ENCODE data around the gene NR2F2. TPM values are rescaled to one million over a fixed set of nuclear protein-coding genes. Genes with fewer than 3 reads are reported as not detected.

The NR2F2 gene
- total and polyA plus RNA-seq, 2 experiments from 2014 or later = 0.16 TPM; not detected in 1

DNA sequence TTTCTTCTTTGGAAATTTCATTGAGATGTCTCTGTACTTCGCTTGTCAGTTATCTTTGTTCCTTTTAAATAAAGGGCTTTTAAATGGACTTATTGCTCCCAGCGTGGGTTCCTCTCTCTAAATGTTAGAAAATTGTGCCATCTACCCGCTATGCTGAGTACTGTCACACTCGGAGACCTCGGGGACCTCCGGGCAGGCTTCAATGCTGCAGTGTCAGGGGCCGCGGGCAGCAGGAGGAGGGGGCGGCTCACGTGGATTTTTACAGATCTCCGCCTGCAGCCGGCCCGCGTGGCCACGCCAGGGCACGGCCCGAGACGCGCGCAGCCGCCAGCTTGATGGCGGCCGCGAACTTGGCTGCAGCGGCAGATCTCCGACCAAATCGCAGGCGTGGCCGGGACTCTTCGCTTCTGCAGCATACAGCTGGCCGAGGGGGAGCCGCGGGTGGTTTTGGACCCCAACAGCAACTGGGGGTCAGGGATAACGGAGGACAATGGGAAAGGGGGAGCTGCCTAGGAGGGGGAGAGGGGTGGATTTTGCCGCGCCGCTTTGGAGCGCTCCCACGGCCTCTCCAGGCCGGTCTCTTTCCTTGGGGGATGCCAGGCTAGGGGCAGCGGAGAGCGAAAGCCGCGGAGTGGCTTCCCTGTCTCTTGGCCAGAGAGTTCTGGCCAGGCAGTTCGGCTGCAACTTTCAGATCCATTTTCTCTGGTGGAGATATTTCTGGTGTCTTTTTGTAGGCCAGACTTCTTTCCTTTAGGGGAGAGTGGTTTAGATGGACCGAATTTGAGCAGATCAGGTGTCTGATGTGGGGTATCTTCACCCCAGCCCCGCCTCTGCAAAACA, 15.3 kb downstream of the NR2F2 start:
- H3K4me3 ChIP-seq = peak overlapping the region; percentile 53
- peaks cover 97% of the 10 kb centered on the region for H3K27me3 ChIP-seq (ENCODE audit: insufficient read depth)
- H3K9me2 ChIP-seq (ENCODE audit: insufficient read depth) = no peaks in the 10 kb centered on the region
- peak; percentile 21 for ATAC-seq
- no peak for TF ChIP-seq ZNF114 (CRISPR knock-in tag; IDR thresholded peaks at IDR 0.05)
- TF ChIP-seq EZH2phosphoT487 (IDR thresholded peaks at IDR 0.05; ENCODE audit: unreplicated experiment) = no peak
- TF ChIP-seq, protein P1, sequence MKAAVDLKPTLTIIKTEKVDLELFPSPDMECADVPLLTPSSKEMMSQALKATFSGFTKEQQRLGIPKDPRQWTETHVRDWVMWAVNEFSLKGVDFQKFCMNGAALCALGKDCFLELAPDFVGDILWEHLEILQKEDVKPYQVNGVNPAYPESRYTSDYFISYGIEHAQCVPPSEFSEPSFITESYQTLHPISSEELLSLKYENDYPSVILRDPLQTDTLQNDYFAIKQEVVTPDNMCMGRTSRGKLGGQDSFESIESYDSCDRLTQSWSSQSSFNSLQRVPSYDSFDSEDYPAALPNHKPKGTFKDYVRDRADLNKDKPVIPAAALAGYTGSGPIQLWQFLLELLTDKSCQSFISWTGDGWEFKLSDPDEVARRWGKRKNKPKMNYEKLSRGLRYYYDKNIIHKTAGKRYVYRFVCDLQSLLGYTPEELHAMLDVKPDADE (IDR thresholded peaks at IDR 0.05) = no peak
- no peak for TF ChIP-seq NANOG (IDR thresholded peaks at IDR 0.05; ENCODE audit: borderline replicate concordance)
- TF ChIP-seq, protein P2, sequence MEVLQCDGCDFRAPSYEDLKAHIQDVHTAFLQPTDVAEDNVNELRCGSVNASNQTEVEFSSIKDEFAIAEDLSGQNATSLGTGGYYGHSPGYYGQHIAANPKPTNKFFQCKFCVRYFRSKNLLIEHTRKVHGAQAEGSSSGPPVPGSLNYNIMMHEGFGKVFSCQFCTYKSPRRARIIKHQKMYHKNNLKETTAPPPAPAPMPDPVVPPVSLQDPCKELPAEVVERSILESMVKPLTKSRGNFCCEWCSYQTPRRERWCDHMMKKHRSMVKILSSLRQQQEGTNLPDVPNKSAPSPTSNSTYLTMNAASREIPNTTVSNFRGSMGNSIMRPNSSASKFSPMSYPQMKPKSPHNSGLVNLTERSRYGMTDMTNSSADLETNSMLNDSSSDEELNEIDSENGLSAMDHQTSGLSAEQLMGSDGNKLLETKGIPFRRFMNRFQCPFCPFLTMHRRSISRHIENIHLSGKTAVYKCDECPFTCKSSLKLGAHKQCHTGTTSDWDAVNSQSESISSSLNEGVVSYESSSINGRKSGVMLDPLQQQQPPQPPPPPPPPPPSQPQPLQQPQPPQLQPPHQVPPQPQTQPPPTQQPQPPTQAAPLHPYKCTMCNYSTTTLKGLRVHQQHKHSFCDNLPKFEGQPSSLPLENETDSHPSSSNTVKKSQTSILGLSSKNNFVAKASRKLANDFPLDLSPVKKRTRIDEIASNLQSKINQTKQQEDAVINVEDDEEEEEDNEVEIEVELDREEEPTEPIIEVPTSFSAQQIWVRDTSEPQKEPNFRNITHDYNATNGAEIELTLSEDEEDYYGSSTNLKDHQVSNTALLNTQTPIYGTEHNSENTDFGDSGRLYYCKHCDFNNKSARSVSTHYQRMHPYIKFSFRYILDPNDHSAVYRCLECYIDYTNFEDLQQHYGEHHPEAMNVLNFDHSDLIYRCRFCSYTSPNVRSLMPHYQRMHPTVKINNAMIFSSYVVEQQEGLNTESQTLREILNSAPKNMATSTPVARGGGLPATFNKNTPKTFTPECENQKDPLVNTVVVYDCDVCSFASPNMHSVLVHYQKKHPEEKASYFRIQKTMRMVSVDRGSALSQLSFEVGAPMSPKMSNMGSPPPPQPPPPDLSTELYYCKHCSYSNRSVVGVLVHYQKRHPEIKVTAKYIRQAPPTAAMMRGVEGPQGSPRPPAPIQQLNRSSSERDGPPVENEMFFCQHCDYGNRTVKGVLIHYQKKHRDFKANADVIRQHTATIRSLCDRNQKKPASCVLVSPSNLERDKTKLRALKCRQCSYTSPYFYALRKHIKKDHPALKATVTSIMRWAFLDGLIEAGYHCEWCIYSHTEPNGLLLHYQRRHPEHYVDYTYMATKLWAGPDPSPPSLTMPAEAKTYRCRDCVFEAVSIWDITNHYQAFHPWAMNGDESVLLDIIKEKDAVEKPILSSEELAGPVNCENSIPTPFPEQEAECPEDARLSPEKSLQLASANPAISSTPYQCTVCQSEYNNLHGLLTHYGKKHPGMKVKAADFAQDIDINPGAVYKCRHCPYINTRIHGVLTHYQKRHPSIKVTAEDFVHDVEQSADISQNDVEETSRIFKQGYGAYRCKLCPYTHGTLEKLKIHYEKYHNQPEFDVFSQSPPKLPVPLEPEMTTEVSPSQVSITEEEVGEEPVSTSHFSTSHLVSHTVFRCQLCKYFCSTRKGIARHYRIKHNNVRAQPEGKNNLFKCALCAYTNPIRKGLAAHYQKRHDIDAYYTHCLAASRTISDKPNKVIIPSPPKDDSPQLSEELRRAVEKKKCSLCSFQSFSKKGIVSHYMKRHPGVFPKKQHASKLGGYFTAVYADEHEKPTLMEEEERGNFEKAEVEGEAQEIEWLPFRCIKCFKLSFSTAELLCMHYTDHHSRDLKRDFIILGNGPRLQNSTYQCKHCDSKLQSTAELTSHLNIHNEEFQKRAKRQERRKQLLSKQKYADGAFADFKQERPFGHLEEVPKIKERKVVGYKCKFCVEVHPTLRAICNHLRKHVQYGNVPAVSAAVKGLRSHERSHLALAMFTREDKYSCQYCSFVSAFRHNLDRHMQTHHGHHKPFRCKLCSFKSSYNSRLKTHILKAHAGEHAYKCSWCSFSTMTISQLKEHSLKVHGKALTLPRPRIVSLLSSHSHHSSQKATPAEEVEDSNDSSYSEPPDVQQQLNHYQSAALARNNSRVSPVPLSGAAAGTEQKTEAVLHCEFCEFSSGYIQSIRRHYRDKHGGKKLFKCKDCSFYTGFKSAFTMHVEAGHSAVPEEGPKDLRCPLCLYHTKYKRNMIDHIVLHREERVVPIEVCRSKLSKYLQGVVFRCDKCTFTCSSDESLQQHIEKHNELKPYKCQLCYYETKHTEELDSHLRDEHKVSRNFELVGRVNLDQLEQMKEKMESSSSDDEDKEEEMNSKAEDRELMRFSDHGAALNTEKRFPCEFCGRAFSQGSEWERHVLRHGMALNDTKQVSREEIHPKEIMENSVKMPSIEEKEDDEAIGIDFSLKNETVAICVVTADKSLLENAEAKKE (CRISPR knock-in tag; IDR thresholded peaks at IDR 0.05) = no peak
- TF ChIP-seq, protein P3, sequence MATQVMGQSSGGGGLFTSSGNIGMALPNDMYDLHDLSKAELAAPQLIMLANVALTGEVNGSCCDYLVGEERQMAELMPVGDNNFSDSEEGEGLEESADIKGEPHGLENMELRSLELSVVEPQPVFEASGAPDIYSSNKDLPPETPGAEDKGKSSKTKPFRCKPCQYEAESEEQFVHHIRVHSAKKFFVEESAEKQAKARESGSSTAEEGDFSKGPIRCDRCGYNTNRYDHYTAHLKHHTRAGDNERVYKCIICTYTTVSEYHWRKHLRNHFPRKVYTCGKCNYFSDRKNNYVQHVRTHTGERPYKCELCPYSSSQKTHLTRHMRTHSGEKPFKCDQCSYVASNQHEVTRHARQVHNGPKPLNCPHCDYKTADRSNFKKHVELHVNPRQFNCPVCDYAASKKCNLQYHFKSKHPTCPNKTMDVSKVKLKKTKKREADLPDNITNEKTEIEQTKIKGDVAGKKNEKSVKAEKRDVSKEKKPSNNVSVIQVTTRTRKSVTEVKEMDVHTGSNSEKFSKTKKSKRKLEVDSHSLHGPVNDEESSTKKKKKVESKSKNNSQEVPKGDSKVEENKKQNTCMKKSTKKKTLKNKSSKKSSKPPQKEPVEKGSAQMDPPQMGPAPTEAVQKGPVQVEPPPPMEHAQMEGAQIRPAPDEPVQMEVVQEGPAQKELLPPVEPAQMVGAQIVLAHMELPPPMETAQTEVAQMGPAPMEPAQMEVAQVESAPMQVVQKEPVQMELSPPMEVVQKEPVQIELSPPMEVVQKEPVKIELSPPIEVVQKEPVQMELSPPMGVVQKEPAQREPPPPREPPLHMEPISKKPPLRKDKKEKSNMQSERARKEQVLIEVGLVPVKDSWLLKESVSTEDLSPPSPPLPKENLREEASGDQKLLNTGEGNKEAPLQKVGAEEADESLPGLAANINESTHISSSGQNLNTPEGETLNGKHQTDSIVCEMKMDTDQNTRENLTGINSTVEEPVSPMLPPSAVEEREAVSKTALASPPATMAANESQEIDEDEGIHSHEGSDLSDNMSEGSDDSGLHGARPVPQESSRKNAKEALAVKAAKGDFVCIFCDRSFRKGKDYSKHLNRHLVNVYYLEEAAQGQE (IDR thresholded peaks at IDR 0.05; ENCODE audit: unreplicated experiment) = no peak
- no peak for TF ChIP-seq STAT1 (IDR thresholded peaks at IDR 0.05; ENCODE audit: unreplicated experiment)
- no peak for TF ChIP-seq CREB1 (CRISPR knock-in tag; IDR thresholded peaks at IDR 0.05; ENCODE audit: low read depth)
- TF ChIP-seq, protein P4, sequence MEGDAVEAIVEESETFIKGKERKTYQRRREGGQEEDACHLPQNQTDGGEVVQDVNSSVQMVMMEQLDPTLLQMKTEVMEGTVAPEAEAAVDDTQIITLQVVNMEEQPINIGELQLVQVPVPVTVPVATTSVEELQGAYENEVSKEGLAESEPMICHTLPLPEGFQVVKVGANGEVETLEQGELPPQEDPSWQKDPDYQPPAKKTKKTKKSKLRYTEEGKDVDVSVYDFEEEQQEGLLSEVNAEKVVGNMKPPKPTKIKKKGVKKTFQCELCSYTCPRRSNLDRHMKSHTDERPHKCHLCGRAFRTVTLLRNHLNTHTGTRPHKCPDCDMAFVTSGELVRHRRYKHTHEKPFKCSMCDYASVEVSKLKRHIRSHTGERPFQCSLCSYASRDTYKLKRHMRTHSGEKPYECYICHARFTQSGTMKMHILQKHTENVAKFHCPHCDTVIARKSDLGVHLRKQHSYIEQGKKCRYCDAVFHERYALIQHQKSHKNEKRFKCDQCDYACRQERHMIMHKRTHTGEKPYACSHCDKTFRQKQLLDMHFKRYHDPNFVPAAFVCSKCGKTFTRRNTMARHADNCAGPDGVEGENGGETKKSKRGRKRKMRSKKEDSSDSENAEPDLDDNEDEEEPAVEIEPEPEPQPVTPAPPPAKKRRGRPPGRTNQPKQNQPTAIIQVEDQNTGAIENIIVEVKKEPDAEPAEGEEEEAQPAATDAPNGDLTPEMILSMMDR (conservative IDR thresholded peaks at IDR 0.05; ENCODE audit: low read depth in 2 of 2) = peak; percentile 64 to 75
- TF ChIP-seq EZH2 (IDR thresholded peaks at IDR 0.05; ENCODE audit: low read depth, unreplicated experiment) = peak; percentile 91
- no peak for TF ChIP-seq POLR2AphosphoS5 (IDR thresholded peaks at IDR 0.05; ENCODE audit: low read depth)
- TF ChIP-seq JUNB (IDR thresholded peaks at IDR 0.05; ENCODE audit: unreplicated experiment) = no peak
- TF ChIP-seq ZNF331 (CRISPR knock-in tag; IDR thresholded peaks at IDR 0.05; ENCODE audit: low read depth) = no peak
- H3K4me1 ChIP-seq (ENCODE audit: insufficient read depth) = peaks cover 84% of the 10 kb centered on the region
- H3K36me3 ChIP-seq (ENCODE audit: insufficient read depth) = no peaks in the 10 kb centered on the region
- no peak overlapping the region for H3K27ac Mint-ChIP-seq
- H3F3A ChIP-seq (replicated peaks; ENCODE audit: low read depth) = peaks cover 32% of the 10 kb centered on the region; the same call in 1 of the 2 replicates
- peaks cover 6% of the 10 kb centered on the region for H3K9me3 Mint-ChIP-seq
- peak; percentile 82 for DNase-seq (ENCODE audit: low spot score)
- H3K4me2 ChIP-seq = peak overlapping the region; percentile 83
- H3K36me3 Mint-ChIP-seq (ENCODE audit: low read depth) = no peaks in the 10 kb centered on the region; the same call in 2 of the 3 replicates
- peaks cover 70% of the 10 kb centered on the region for H3K4me1 Mint-ChIP-seq
- no peak overlapping the region for H2AFZ ChIP-seq
- H3K27ac ChIP-seq (ENCODE audit: low read depth) = no peak overlapping the region
- H3K27me3 Mint-ChIP-seq (ENCODE audit: insufficient read depth, low read depth, poor library complexity) = peaks cover 98% of the 10 kb centered on the region
- H3K4me3 Mint-ChIP-seq = peak overlapping the region; percentile 63
- no peaks in the 10 kb centered on the region for H3K79me2 ChIP-seq (replicated peaks; ENCODE audit: insufficient read depth)
- H4K20me1 ChIP-seq (replicated peaks; ENCODE audit: insufficient read depth) = peaks cover 35% of the 10 kb centered on the region
